Measurements from ENCODE around the gene USP17L19. TPM values are rescaled to one million over a fixed set of nuclear protein-coding genes. Genes with fewer than 3 reads are reported as not detected.
"Not testable (repeated sequence)": the region's sequence is repeated elsewhere in the genome, so short reads cannot be mapped to it uniquely, and the experiment has no call there.

The USP17L19 gene
- total RNA-seq (not detected), polyA plus RNA-seq (ENCODE audit: insufficient read length in 2 of 2) (not detected)
- long read RNA-seq, donor 1 = 0 reads
- long read RNA-seq, donor 2 = 0 reads
- long read RNA-seq, donor 3 = 0 reads
- long read RNA-seq, donor 4 = 0 reads

- no CpG with 5 or more reads among the region's 13 CpGs for WGBS (ENCODE audit: insufficient coverage)
- not testable (repeated sequence) for H3K4me3 ChIP-seq (ENCODE audit: low read depth, low read length)
Measured at GRCh38 chr4:9253078-9253477, at the start of gene USP17L19. USP17L19 (plus strand) TSS chr4:9253378; CDS start chr4:9253378, 0 bp downstream.

GRCh38 chr4:9210357-9210756, 42.8 kb upstream of the USP17L19 start, which contains the start of gene USP17L10:
USP17L10 (plus strand) TSS chr4:9210657; CDS start chr4:9210657, 0 bp downstream.
- H3K27ac ChIP-seq (ENCODE audit: low read depth, low read length); DNase-seq (ENCODE audit: low read depth in 4 of 6, low spot score in 6 of 6); H3K9me3 ChIP-seq (ENCODE audit: control insufficient read depth, insufficient read depth, low read length); H3K36me3 ChIP-seq (ENCODE audit: control insufficient read depth, insufficient read depth, low read length); H3K4me3 ChIP-seq (ENCODE audit: low read depth, low read length); H3K27me3 ChIP-seq (ENCODE audit: control insufficient read depth, insufficient read depth, low read length); H3K4me1 ChIP-seq (ENCODE audit: control insufficient read depth, insufficient read depth, low read length): not testable (repeated sequence)
- no CpG with 5 or more reads among the region's 13 CpGs for WGBS (ENCODE audit: insufficient coverage)

More at GRCh38 chr4:9253078-9253477, at the start of gene USP17L19:
- H3K27me3 ChIP-seq (ENCODE audit: control insufficient read depth, insufficient read depth, low read length); H3K36me3 ChIP-seq (ENCODE audit: control insufficient read depth, insufficient read depth, low read length); H3K4me1 ChIP-seq (ENCODE audit: control insufficient read depth, insufficient read depth, low read length); H3K9me3 ChIP-seq (ENCODE audit: control insufficient read depth, insufficient read depth, low read length); H3K27ac ChIP-seq (ENCODE audit: low read depth, low read length); DNase-seq (ENCODE audit: low read depth in 4 of 6, low spot score in 6 of 6): not testable (repeated sequence)

DNA sequence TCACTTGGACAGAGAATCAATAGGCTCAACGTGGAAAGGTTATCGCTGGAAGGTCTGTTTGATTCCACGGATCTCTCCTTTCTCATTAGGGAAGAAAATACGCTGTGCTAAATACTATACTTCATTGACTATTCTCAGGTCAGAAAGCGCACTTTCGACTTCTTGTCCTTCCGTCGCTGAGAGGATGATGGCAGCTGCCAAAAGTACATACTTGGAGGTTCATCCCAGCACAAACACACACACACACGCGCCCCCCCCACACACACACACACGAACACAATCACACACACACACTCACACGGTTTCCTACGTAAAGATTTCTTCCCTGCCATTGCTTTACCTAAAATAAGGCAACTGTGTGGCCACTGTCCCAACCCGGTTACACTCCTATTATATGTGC, 38.5 kb upstream of the USP17L19 start:
- not testable (repeated sequence) for H3K36me3 ChIP-seq (ENCODE audit: control insufficient read depth, insufficient read depth, low read length); H3K4me3 ChIP-seq (ENCODE audit: low read depth, low read length); H3K27ac ChIP-seq (ENCODE audit: low read depth, low read length); H3K9me3 ChIP-seq (ENCODE audit: control insufficient read depth, insufficient read depth, low read length); H3K27me3 ChIP-seq (ENCODE audit: control insufficient read depth, insufficient read depth, low read length); H3K4me1 ChIP-seq (ENCODE audit: control insufficient read depth, insufficient read depth, low read length); DNase-seq (ENCODE audit: low read depth in 4 of 6, low spot score in 6 of 6)
- 98% methylated on average over 5 of the region's 14 CpGs for WGBS (ENCODE audit: insufficient coverage)

- not testable (repeated sequence) for H3K27ac ChIP-seq (ENCODE audit: low read depth, low read length); H3K4me3 ChIP-seq (ENCODE audit: low read depth, low read length); DNase-seq (ENCODE audit: low read depth in 4 of 6, low spot score in 6 of 6); H3K36me3 ChIP-seq (ENCODE audit: control insufficient read depth, insufficient read depth, low read length); H3K4me1 ChIP-seq (ENCODE audit: control insufficient read depth, insufficient read depth, low read length); H3K9me3 ChIP-seq (ENCODE audit: control insufficient read depth, insufficient read depth, low read length); H3K27me3 ChIP-seq (ENCODE audit: control insufficient read depth, insufficient read depth, low read length)
- WGBS (ENCODE audit: insufficient coverage) = no CpG with 5 or more reads among the region's 14 CpGs
Measured at GRCh38 chr4:9215105-9215504, 38.1 kb upstream of the USP17L19 start, which contains the start of gene USP17L11. USP17L11 (plus strand) TSS chr4:9215405; CDS start chr4:9215405, 0 bp downstream.

- not testable (repeated sequence) for H3K4me3 ChIP-seq (ENCODE audit: low read depth, low read length); H3K36me3 ChIP-seq (ENCODE audit: control insufficient read depth, insufficient read depth, low read length); H3K4me1 ChIP-seq (ENCODE audit: control insufficient read depth, insufficient read depth, low read length); H3K27me3 ChIP-seq (ENCODE audit: control insufficient read depth, insufficient read depth, low read length); H3K9me3 ChIP-seq (ENCODE audit: control insufficient read depth, insufficient read depth, low read length); H3K27ac ChIP-seq (ENCODE audit: low read depth, low read length); DNase-seq (ENCODE audit: low read depth in 4 of 6, low spot score in 6 of 6)
- no CpG with 5 or more reads among the region's 13 CpGs for WGBS (ENCODE audit: insufficient coverage)
Measured at GRCh38 chr4:9219852-9220251, 33.3 kb upstream of the USP17L19 start, which contains the start of gene USP17L12. USP17L12 (plus strand) TSS chr4:9220152; CDS start chr4:9220152, 0 bp downstream.

DNA sequence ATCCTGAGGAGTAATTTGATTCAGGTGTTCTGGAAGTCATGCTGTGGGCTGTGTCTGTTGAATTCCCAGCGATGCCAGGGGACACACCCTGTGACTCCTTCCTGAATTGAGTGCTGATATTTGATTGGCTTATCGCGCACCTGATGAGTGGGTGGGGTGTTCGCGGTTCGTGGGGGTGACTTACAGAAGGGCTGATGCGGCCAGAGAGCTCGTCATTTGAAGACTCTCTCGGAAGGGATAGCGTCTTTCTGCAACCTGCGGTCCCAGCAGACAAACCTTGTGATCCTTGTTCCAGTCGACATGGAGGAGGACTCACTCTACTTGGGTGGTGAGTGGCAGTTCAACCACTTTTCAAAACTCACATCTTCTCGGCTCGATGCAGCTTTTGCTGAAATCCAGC, 28.6 kb upstream of the USP17L19 start, which contains the start of gene USP17L13:
Gene USP17L13, plus strand, starts transcription at position 301 of the 400 bp plus-strand sequence. Its CDS starts 0 bp downstream, at position 301.
- not testable (repeated sequence) for H3K4me1 ChIP-seq (ENCODE audit: control insufficient read depth, insufficient read depth, low read length); H3K27ac ChIP-seq (ENCODE audit: low read depth, low read length); H3K4me3 ChIP-seq (ENCODE audit: low read depth, low read length); H3K36me3 ChIP-seq (ENCODE audit: control insufficient read depth, insufficient read depth, low read length); DNase-seq (ENCODE audit: low read depth in 4 of 6, low spot score in 6 of 6); H3K27me3 ChIP-seq (ENCODE audit: control insufficient read depth, insufficient read depth, low read length); H3K9me3 ChIP-seq (ENCODE audit: control insufficient read depth, insufficient read depth, low read length)
- WGBS (ENCODE audit: insufficient coverage) = no CpG with 5 or more reads among the region's 14 CpGs

GRCh38 chr4:9230249-9230648, 22.9 kb upstream of the USP17L19 start:
- not testable (repeated sequence) for H3K4me3 ChIP-seq (ENCODE audit: low read depth, low read length); H3K27ac ChIP-seq (ENCODE audit: low read depth, low read length); H3K27me3 ChIP-seq (ENCODE audit: control insufficient read depth, insufficient read depth, low read length); DNase-seq (ENCODE audit: low read depth in 4 of 6, low spot score in 6 of 6); H3K36me3 ChIP-seq (ENCODE audit: control insufficient read depth, insufficient read depth, low read length); H3K9me3 ChIP-seq (ENCODE audit: control insufficient read depth, insufficient read depth, low read length); H3K4me1 ChIP-seq (ENCODE audit: control insufficient read depth, insufficient read depth, low read length)
- no CpG with 5 or more reads among the region's 8 CpGs for WGBS (ENCODE audit: insufficient coverage)

- no CpG with 5 or more reads among the region's 15 CpGs for WGBS (ENCODE audit: insufficient coverage)
- not testable (repeated sequence) for H3K27me3 ChIP-seq (ENCODE audit: control insufficient read depth, insufficient read depth, low read length); H3K9me3 ChIP-seq (ENCODE audit: control insufficient read depth, insufficient read depth, low read length); H3K36me3 ChIP-seq (ENCODE audit: control insufficient read depth, insufficient read depth, low read length); H3K4me1 ChIP-seq (ENCODE audit: control insufficient read depth, insufficient read depth, low read length); H3K4me3 ChIP-seq (ENCODE audit: low read depth, low read length); DNase-seq (ENCODE audit: low read depth in 4 of 6, low spot score in 6 of 6); H3K27ac ChIP-seq (ENCODE audit: low read depth, low read length)
Measured at GRCh38 chr4:9234085-9234484, 19.1 kb upstream of the USP17L19 start, which contains the start of gene USP17L15. USP17L15 (plus strand) TSS chr4:9234385; CDS start chr4:9234385, 0 bp downstream.

DNA sequence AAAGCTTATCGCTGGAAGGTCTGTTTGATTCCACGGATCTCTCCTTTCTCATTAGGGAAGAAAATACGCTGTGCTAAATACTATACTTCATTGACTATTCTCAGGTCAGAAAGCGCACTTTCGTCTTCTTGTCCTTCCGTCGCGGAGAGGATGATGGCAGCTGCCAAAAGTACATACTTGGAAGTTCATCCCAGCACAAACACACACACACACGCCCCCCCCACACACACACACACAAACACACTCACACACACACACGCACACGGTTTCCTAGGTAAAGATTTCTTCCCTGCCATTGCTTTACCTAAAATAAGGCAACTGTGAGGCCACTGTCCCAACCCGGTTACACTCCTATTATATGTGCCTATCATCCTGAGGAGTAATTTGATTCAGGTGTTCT, 14.7 kb upstream of the USP17L19 start:
- WGBS (ENCODE audit: insufficient coverage) = 50% methylated on average over 2 of the region's 12 CpGs
- not testable (repeated sequence) for H3K27me3 ChIP-seq (ENCODE audit: control insufficient read depth, insufficient read depth, low read length); H3K4me1 ChIP-seq (ENCODE audit: control insufficient read depth, insufficient read depth, low read length); H3K27ac ChIP-seq (ENCODE audit: low read depth, low read length); H3K4me3 ChIP-seq (ENCODE audit: low read depth, low read length); H3K9me3 ChIP-seq (ENCODE audit: control insufficient read depth, insufficient read depth, low read length); H3K36me3 ChIP-seq (ENCODE audit: control insufficient read depth, insufficient read depth, low read length)
- DNase-seq (ENCODE audit: low read depth in 4 of 6, low spot score in 6 of 6) = peak in 1 of 6 donors; percentile 0

DNA sequence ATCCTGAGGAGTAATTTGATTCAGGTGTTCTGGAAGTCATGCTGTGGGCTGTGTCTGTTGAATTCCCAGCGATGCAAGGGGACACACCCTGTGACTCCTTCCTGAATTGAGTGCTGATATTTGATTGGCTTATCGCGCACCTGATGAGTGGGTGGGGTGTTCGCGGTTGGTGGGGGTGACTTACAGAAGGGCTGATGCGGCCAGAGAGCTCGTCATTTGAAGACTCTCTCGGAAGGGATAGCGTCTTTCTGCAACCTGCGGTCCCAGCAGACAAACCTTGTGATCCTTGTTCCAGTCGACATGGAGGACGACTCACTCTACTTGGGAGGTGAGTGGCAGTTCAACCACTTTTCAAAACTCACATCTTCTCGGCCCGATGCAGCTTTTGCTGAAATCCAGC, 9.6 kb upstream of the USP17L19 start, which contains the start of gene USP17L17:
Gene USP17L17, plus strand, starts transcription at position 301 of the 400 bp plus-strand sequence. Its CDS starts 0 bp downstream, at position 301.
- H3K36me3 ChIP-seq (ENCODE audit: control insufficient read depth, insufficient read depth, low read length); H3K9me3 ChIP-seq (ENCODE audit: control insufficient read depth, insufficient read depth, low read length); H3K27ac ChIP-seq (ENCODE audit: low read depth, low read length); H3K4me3 ChIP-seq (ENCODE audit: low read depth, low read length); H3K4me1 ChIP-seq (ENCODE audit: control insufficient read depth, insufficient read depth, low read length); DNase-seq (ENCODE audit: low read depth in 4 of 6, low spot score in 6 of 6); H3K27me3 ChIP-seq (ENCODE audit: control insufficient read depth, insufficient read depth, low read length): not testable (repeated sequence)
- no CpG with 5 or more reads among the region's 14 CpGs for WGBS (ENCODE audit: insufficient coverage)
